ENCODE results near the gene SETDB2.

The SETDB2 gene

DNA sequence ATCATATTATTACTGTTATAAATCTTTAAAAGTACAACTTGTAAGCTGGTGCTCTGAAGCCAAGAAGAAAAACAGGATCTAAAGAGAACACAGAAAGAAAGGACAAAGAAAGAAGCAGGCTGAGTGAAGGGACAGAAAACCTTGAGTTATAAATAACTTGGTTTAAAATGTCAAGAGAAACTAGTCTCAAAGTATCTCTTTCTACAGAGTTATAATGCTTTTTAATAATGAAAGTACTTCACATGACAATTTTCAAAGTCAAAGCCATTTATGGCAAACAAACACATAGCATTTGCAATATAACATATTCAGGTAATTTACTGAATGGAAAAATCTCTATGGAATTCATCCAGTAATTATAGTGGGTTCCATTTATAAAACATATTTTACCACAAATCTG is 33.6 kb upstream of the SETDB2 start:
- CTCF ChIA-PET: no interaction called here
- no peak overlapping the region for H3K27ac ChIP-seq
- POLR2A ChIA-PET (ENCODE audit: low non-redundant PET): no interaction called here
- no peak for DNase-seq (ENCODE audit: low spot score)
- TF ChIP-seq, protein P1, sequence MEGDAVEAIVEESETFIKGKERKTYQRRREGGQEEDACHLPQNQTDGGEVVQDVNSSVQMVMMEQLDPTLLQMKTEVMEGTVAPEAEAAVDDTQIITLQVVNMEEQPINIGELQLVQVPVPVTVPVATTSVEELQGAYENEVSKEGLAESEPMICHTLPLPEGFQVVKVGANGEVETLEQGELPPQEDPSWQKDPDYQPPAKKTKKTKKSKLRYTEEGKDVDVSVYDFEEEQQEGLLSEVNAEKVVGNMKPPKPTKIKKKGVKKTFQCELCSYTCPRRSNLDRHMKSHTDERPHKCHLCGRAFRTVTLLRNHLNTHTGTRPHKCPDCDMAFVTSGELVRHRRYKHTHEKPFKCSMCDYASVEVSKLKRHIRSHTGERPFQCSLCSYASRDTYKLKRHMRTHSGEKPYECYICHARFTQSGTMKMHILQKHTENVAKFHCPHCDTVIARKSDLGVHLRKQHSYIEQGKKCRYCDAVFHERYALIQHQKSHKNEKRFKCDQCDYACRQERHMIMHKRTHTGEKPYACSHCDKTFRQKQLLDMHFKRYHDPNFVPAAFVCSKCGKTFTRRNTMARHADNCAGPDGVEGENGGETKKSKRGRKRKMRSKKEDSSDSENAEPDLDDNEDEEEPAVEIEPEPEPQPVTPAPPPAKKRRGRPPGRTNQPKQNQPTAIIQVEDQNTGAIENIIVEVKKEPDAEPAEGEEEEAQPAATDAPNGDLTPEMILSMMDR (conservative IDR thresholded peaks at IDR 0.05; ENCODE audit: low read depth): no peak

DNA sequence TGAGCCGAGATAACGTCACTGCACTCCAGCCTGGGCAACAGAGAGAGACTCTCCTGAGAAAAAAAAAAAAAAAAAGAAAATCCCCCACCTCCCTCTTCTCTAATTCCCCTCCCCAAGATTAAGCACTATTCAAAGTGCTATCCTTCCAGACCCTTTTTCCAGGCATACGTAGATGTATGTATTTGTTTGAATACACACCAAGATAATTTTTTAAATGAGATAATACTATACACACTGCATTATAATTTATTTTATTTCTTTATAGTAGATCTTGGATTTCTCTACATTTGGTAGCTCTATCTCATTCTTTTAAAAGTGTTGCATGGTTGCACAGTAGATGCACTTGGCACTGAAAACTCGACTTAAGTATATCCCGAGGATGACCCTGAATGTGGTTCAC is 32.7 kb upstream of the SETDB2 start:
- ChIA-PET CTCF (no interaction called here), POLR2A (ENCODE audit: low non-redundant PET) (no interaction called here)
- no peak overlapping the region for H3K27ac ChIP-seq
- TF ChIP-seq, protein P1 (conservative IDR thresholded peaks at IDR 0.05; ENCODE audit: low read depth): no peak
- no peak for DNase-seq (ENCODE audit: low spot score)

DNA sequence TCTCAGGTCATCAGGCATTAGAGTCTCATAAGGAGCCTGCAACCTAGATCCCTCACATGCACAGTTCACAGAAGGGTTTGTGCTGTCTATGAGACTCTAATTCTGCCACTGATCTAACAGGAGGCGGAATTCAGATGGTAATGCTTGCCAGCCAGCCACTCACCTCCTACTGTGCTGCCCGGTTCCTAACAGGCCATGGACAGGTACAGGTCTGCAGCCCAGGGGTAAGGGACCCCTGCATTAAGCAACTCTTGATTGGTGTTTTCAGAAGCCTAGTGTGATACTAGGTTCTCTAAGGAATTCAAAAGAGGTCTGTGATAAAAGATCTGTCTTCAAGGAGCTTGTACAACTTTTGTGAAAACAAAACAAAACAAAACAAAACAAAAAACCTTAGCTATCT is 31.3 kb upstream of the SETDB2 start:
- ChIA-PET POLR2A (ENCODE audit: low non-redundant PET) (no interaction called here), CTCF (no interaction called here)
- TF ChIP-seq, protein P1 (conservative IDR thresholded peaks at IDR 0.05; ENCODE audit: low read depth): no peak
- DNase-seq (ENCODE audit: low spot score): no peak
- H3K27ac ChIP-seq: no peak overlapping the region

GRCh38 chr13:49417161-49417560 is 26.9 kb upstream of the SETDB2 start:
- H3K27ac ChIP-seq: no peak overlapping the region
- POLR2A ChIA-PET (ENCODE audit: low non-redundant PET): no interaction called here
- CTCF ChIA-PET: no interaction called here
- TF ChIP-seq, protein P1 (conservative IDR thresholded peaks at IDR 0.05; ENCODE audit: low read depth): no peak
- DNase-seq (ENCODE audit: low spot score): no peak

GRCh38 chr13:49418206-49418605 is 25.9 kb upstream of the SETDB2 start:
- DNase-seq (ENCODE audit: low spot score): no peak
- CTCF ChIA-PET: interaction anchor here (0.6 kb wide), 1 partner anchor 129 kb away, joined by 4 read pairs; no protein-coding TSS in a partner anchor
- TF ChIP-seq, protein P1 (conservative IDR thresholded peaks at IDR 0.05; ENCODE audit: low read depth): no peak
- H3K27ac ChIP-seq: no peak overlapping the region
- POLR2A ChIA-PET (ENCODE audit: low non-redundant PET): no interaction called here

- POLR2A ChIA-PET (ENCODE audit: low non-redundant PET): no interaction called here
- CTCF ChIA-PET: interaction anchor here (0.7 kb wide), 1 partner anchor 169 kb away, joined by 6 read pairs; no protein-coding TSS in a partner anchor
Observed at GRCh38 chr13:49419276-49419675, 24.8 kb upstream of the SETDB2 start.

More at GRCh38 chr13:49419276-49419675, 24.8 kb upstream of the SETDB2 start:
- TF ChIP-seq, protein P1 (conservative IDR thresholded peaks at IDR 0.05; ENCODE audit: low read depth): no peak
- no peak overlapping the region for H3K27ac ChIP-seq
- no peak for DNase-seq (ENCODE audit: low spot score)

Measured in RWPE1 (cell line).